Hematopoietic multipotent progenitor cell treated with erythropoietin and hydrocortisone succinate and interleukin-3 and kit ligand, for 4 days (in vitro differentiated cells): ENCODE data around the gene NAT9.

Experiments
- DNase-seq: peaks from one replicate; pipeline ENCODE4 v3.0.0-alpha.2; 2015

NAT9 gene

GRCh38 chr17:74804683-74805082 is 28.5 kb upstream of the NAT9 start:
- no peak for DNase-seq

DNA sequence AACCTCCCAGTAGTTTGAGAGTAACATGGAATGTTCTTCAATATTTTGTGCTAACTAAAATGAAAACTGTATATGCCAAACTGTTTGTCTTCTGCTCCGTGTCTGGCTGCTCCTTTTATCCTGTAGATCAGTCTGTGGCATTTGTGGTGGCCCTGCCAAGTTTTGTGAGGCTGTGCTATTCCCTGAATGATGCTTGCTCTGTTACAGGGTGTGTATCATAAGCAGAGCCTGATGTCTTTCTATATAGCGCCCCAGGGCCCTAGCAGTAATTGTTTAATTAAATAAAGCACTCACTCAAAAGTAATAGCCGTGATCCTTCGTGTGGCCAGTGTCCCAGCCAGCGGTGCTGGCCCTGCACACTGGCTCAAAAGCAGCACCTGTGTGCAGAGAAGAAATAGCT is 27.8 kb upstream of the NAT9 start:
- DNase-seq, result peak; percentile 47

- no peak for DNase-seq
Observed at GRCh38 chr17:74803388-74803930, 27.3 kb upstream of the NAT9 start.

DNA sequence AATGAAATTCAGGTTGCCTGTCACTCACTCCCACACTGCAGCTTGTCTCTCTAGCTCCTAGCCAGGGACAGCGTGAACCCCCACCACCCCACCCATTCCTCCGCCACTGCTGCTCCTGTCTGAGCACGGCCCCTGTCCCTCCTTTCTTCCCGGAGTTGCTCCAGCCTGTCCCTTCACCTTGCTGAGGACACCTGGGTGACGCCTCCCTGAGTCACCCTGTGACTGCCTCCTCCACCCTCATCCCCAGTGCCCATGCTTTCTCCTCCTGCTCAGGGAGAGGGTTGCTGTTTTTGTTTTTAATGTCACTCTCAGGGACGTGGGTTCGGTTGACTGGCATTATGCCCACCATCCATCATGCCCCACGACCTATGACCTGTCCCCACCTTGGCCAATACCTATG is 25.8 kb upstream of the NAT9 start:
- DNase-seq, result no peak

- DNase-seq, result no peak
Observed at GRCh38 chr17:74800531-74800930, 24.4 kb upstream of the NAT9 start.

DNA sequence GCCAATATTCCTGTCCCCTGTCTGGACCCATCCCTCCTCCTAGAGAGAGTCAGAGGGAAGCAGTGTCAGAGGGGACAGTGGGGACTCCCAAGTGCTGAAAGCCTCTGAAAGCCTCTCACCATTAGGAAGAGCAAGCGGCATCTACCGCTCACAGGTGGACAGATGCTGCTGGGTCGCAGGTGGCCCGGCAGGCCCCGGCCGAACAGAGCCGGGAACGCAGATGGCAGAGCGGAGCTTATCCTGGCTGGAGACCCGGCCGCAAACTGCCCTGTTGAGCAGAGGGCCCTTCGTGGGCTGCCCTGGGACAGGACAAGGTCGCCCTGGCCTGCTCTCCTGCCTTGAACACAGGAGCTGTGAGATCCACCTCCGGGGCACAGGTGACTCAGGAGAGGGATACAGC is 23.0 kb upstream of the NAT9 start:
- DNase-seq, result no peak

- no peak for DNase-seq
Observed at GRCh38 chr17:74798239-74798707, 22.1 kb upstream of the NAT9 start.

- no peak for DNase-seq
Observed at GRCh38 chr17:74797824-74798223, 21.7 kb upstream of the NAT9 start.

DNA sequence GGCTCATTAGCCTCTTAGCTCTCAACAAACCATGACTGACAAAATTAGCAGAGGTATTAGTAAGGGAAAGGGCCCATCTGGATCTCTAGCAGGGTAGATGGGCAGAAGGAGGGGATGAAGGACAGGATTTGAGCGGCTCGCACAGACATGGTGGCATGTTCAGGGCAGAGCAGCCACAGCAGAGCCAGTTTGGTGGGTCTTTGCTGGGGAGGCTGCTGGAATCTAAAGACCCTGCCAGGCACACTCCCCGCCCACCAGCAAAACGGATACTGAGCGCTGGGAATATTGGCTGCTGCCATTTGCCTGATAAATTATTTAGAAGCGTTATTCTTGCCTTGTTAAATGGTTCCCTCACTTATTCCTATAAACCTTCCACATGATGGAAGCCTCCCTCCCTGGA is 20.7 kb upstream of the NAT9 start:
- no peak for DNase-seq

GRCh38 chr17:74796211-74796610 is 20.1 kb upstream of the NAT9 start:
- DNase-seq, result no peak

GRCh38 chr17:74795327-74796020 is 19.3 kb upstream of the NAT9 start:
- DNase-seq, result no peak

GRCh38 chr17:74792586-74793105 is 16.5 kb upstream of the NAT9 start:
- DNase-seq, result no peak

DNA sequence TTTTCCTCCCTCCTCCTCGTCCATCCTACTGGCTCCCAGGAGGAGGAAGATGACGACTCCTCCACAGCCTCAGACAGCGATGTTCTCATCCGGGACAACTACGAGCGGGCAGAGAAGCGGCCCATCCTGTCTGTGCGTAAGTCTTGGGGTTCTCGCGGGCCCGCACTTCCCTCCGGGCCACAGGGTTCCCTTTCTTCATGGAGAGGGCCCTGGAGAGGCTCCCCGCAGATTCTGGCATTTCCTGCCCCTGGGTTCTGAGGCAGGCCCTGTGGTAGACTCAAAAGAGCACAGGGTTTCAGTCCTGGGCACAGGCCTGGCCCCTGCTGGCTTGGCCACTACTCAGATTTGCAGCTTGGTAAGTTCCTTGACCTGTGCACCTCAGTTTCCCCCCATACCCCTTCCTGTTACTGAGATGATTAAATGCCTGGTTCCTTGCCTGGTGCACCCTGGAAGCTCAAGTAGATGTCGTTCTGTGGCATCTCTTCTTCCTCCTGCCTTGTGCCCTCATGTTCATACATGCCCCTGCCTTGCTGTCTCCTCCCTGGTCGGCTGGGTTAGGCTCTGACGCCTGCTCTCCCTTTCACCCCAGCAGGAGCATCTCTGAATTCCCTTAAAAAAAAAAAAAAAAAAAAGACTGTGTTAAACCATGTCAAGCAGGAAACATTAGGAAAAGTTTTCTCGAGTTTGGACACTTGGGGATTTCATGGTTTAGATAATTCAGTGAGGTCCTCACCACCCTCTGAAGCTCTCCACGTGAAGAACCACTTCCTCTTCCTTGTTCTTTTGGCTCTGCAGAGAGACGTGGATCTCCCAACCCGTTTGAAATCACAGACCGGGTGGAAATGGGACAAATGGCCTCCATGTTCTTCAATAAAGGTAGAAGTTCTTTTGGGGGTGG is 14.3 kb upstream of the NAT9 start:
- no peak for DNase-seq

GRCh38 chr17:74786431-74787055 is 10.4 kb upstream of the NAT9 start:
- peak; percentile 58 for DNase-seq

GRCh38 chr17:74785981-74786360 is 9.8 kb upstream of the NAT9 start:
- DNase-seq, result no peak

GRCh38 chr17:74785096-74785980 is 9.2 kb upstream of the NAT9 start:
- DNase-seq, result no peak

GRCh38 chr17:74784125-74784810 is 8.1 kb upstream of the NAT9 start:
- DNase-seq, result no peak

GRCh38 chr17:74782571-74782970 is 6.4 kb upstream of the NAT9 start:
- no peak for DNase-seq

DNA sequence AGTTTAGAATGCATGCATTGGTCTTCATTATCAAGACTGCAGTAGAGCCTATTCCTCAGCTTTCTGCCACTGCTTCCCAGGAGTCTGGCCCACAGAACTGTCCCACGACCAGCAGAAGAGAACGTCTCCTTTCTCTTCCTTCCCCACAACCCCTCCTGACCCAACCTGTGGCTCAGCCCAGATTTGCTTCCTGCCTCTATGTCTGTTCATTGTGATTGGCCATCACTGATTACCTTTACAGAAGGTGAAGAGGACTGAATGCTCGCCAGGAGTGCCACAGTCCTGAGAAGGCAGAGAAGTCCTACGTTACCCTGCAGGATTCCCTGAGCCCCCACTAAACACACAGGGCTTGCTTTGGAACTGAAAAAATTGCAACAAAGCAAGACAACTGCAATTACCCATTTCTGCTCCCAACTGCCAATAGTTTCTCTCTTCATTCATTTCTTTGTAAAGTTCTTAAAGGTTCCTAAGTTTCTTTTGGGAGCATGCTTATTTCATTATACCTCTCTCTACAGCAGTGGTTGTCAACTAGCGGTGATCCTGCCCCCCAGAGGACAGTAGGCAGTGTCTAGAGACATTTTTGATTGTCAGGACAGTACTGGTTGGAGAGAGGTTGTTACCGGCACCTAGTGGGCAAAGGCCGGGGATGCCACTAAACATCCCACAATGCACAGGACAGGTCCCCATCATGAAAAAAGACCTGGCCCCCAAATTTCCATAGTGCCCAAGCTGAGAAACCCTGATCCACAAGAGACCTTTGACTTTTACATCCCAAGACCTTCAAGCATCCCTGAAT is 4.5 kb upstream of the NAT9 start:
- DNase-seq, result peak; percentile 91

GRCh38 chr17:74779948-74780400 is 3.8 kb upstream of the NAT9 start:
- DNase-seq, result peak; percentile 95

GRCh38 chr17:74779501-74779900 is 3.4 kb upstream of the NAT9 start:
- no peak for DNase-seq
